Mammary epithelial cell (primary cell): Measurements from ENCODE around the gene SCARB2.

Source experiments
- EZH2 ChIP-seq: IDR thresholded peaks from 2 replicates; pipeline ENCODE4 v1.6.1; 2012; ENCODE audit warnings: low read length, inconsistent platforms, borderline replicate concordance
- TF ChIP-seq, protein P1 (sequence below), 2 donors: IDR thresholded peaks in 1 of 2; conservative IDR thresholded peaks in 1 of 2; 2 replicates each; pipeline ENCODE4 v1.5.1; 2011 to 2012; ENCODE audit warnings: inconsistent platforms in 2 of 2, low read length in 2 of 2, mild to moderate bottlenecking in 2 of 2, control low read depth in 1 of 2, low read depth in 1 of 2; ENCODE audit not compliant: insufficient read depth in 1 of 2; ENCODE audit errors: extremely low read depth in 1 of 2

DNA sequence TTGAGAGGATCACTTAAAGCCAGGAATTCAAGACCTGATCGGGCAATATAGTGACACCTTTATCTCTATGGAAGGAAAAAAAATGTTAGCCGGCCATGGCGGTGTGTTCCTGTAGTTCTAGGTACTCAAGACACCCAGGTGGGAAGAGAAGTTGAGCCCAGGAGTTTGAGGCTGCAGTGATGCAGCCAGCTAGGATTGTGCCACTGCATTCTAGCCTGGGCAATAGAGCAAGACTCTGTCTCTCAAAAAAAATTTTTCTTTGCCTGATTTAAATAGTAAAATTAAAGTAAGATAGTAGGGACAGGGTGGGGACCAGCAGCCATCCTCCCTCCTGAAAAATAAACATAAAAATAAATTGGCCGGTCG is 21.0 kb upstream of the SCARB2 start:
- TF ChIP-seq, protein P1, sequence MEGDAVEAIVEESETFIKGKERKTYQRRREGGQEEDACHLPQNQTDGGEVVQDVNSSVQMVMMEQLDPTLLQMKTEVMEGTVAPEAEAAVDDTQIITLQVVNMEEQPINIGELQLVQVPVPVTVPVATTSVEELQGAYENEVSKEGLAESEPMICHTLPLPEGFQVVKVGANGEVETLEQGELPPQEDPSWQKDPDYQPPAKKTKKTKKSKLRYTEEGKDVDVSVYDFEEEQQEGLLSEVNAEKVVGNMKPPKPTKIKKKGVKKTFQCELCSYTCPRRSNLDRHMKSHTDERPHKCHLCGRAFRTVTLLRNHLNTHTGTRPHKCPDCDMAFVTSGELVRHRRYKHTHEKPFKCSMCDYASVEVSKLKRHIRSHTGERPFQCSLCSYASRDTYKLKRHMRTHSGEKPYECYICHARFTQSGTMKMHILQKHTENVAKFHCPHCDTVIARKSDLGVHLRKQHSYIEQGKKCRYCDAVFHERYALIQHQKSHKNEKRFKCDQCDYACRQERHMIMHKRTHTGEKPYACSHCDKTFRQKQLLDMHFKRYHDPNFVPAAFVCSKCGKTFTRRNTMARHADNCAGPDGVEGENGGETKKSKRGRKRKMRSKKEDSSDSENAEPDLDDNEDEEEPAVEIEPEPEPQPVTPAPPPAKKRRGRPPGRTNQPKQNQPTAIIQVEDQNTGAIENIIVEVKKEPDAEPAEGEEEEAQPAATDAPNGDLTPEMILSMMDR (conservative IDR thresholded peaks at IDR 0.05 in 1 of 2, IDR thresholded peaks at IDR 0.05 in 1 of 2; ENCODE audit: extremely low read depth in 1 of 2, insufficient read depth in 1 of 2, low read depth in 1 of 2, low read length in 2 of 2), result no peak
- no peak for TF ChIP-seq EZH2
